Panc1 (cell line): Measurements from ENCODE around the gene SLC22A7. TPM values are rescaled to one million over a fixed set of nuclear protein-coding genes. Genes with fewer than 3 reads are reported as not detected.

Source experiments
- ATAC-seq: fragments of 200-7000 bp; cut with Tn5 transposase; 2 replicates; pipeline ENCODE4 v1.9.1; 2020; ENCODE audit warnings: mild to moderate bottlenecking, moderate library complexity
- BruUV-seq: library from RNA; stranded (reverse); fragments of 400-500 nt; replicated peaks from 2 replicates; lab custom pipeline; 2021; lab: Mats Ljungman, UMichigan
- CTCF ChIA-PET: fragments of 300-600 bp; sonication (Branson Sonifier 250); formaldehyde crosslinking; loops from one replicate; lab custom pipeline; 2022; ENCODE audit warnings: antibody characterized with exemption; lab: Charles Lee
- POLR2A ChIA-PET: fragments of 300-600 bp; sonication (Branson Sonifier 250); formaldehyde crosslinking; loops from one replicate; lab custom pipeline; 2022; ENCODE audit warnings: antibody characterized with exemption; lab: Charles Lee
- DNase-seq: peaks from one replicate; pipeline ENCODE4 v3.0.0-alpha.2; 2010; ENCODE audit warnings: low read depth, low spot score
- H3K27ac ChIP-seq: 2 replicates; pipeline ENCODE4 v1.5.1; 2011; ENCODE audit warnings: mild to moderate bottlenecking, low read length, inconsistent platforms
- H3K27me3 ChIP-seq: fragments of 200-500 bp; sonication (Bioruptor generic); 2 replicates; pipeline ENCODE4 v1.6.0; 2014; ENCODE audit warnings: low read length, inconsistent platforms; ENCODE audit not compliant: control insufficient read depth, insufficient read depth
- H3K36me3 ChIP-seq: fragments of 200-500 bp; sonication (Bioruptor generic); 2 replicates; pipeline ENCODE4 v1.5.1; 2014; ENCODE audit warnings: inconsistent platforms, mild to moderate bottlenecking, low read length, moderate library complexity; ENCODE audit not compliant: control insufficient read depth, insufficient read depth
- H3K4me1 ChIP-seq: 2 replicates; pipeline ENCODE4 v1.5.1; 2011; ENCODE audit warnings: inconsistent platforms, mild to moderate bottlenecking, low read length, moderate library complexity; ENCODE audit not compliant: control insufficient read depth, insufficient read depth
- H3K4me3 ChIP-seq, 2 experiments: 2 replicates each; pipeline ENCODE4 v1.5.1; 2011 to 2012; ENCODE audit warnings: low read depth in 2 of 2, low read length in 2 of 2, mild to moderate bottlenecking in 2 of 2, inconsistent platforms in 1 of 2, moderate library complexity in 1 of 2
- H3K9me3 ChIP-seq: fragments of 200-500 bp; sonication (Bioruptor generic); 2 replicates; pipeline ENCODE4 v1.5.1; 2014; ENCODE audit warnings: low read depth, mild to moderate bottlenecking, inconsistent platforms, low read length, moderate library complexity; ENCODE audit not compliant: control insufficient read depth, insufficient read depth
- POLR2AphosphoS5 ChIP-seq: IDR thresholded peaks from 2 replicates; pipeline ENCODE4 v1.6.1; 2012; ENCODE audit warnings: mild to moderate bottlenecking, low read depth, low read length, moderate library complexity
- SIN3A ChIP-seq: IDR thresholded peaks from 2 replicates; pipeline ENCODE4 v1.6.1; 2012; ENCODE audit warnings: low read depth, mild to moderate bottlenecking, low read length, moderate library complexity, borderline replicate concordance; ENCODE audit not compliant: insufficient read depth
- TCF7L2 ChIP-seq: IDR thresholded peaks from 2 replicates; pipeline ENCODE4 v1.6.1; 2011; ENCODE audit warnings: mild to moderate bottlenecking, low read depth, low read length, inconsistent platforms
- in situ Hi-C: cut with HindIII; loops from 2 replicates; pipeline ENCODE4 v1.10.0; 2016; ENCODE audit warnings: low sequenced_read_pairs, low pct_unique_long_range_greater_than_20kb
- intact Hi-C: fragments of 100-400 bp; cut with micrococcal nuclease; formaldehyde crosslinking; loops from one replicate; pipeline ENCODE4 v1.10.0; 2022; ENCODE audit not compliant: unreplicated experiment
- total RNA-seq: library from RNA; stranded (reverse); gene quantifications from one replicate; pipeline ENCODE4 v1.2.1, GENCODE V29; 2021; ENCODE audit not compliant: unreplicated experiment
- TF ChIP-seq, protein P1 (sequence below): fragments of 450-650 bp; IDR thresholded peaks from 2 replicates; pipeline ENCODE4 v1.5.1; 2017; ENCODE audit warnings: mild to moderate bottlenecking
- TF ChIP-seq, protein P2 (sequence below), 2 experiments: IDR thresholded peaks; 2 replicates each; pipeline ENCODE4 v1.6.1; 2011 to 2012; ENCODE audit warnings: low read depth in 2 of 2, control low read depth in 1 of 2, low read length in 1 of 2, mild to moderate bottlenecking in 1 of 2, moderate library complexity in 1 of 2; ENCODE audit not compliant: insufficient read depth in 1 of 2

The SLC22A7 gene
- total RNA-seq, 1 experiment from 2014 or later = not detected

DNA sequence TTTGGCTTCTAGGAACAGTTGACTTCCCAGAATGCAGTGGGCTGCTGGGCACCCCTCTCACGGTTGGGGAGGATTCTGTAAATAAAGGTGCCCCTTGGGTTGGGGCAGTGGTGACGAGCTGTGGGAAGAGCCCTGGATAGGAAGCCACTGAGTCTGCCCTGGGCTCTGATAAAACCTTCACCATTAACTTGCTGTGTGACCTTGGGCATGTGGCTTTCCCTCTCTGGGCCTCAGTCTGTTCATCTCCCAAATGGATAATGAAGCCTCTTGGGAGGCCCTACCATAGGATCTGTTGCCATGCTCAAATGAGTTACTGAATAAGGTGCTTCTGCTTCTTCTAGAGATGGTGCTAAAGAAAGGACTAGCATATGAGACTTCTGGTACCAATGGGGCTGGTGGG, 6.8 kb downstream of the SLC22A7 start:
- no peak for ATAC-seq
- POLR2A ChIA-PET = no interaction called here
- H3K36me3 ChIP-seq = no peaks in the 10 kb centered on the region
- CTCF ChIA-PET = no interaction called here
- in situ Hi-C loops (no loop called here), intact Hi-C loops (no loop called here)
- no peak overlapping the region for H3K4me3 ChIP-seq
- H3K9me3 ChIP-seq = no peaks in the 10 kb centered on the region
- H3K27me3 ChIP-seq = peaks cover 2% of the 10 kb centered on the region; the same call in 1 of the 2 replicates
- H3K4me1 ChIP-seq = no peaks in the 10 kb centered on the region
- H3K27ac ChIP-seq = no peak overlapping the region
- TF ChIP-seq SIN3A (no peak), TCF7L2 (no peak), POLR2AphosphoS5 (no peak)
- TF ChIP-seq, protein P1, sequence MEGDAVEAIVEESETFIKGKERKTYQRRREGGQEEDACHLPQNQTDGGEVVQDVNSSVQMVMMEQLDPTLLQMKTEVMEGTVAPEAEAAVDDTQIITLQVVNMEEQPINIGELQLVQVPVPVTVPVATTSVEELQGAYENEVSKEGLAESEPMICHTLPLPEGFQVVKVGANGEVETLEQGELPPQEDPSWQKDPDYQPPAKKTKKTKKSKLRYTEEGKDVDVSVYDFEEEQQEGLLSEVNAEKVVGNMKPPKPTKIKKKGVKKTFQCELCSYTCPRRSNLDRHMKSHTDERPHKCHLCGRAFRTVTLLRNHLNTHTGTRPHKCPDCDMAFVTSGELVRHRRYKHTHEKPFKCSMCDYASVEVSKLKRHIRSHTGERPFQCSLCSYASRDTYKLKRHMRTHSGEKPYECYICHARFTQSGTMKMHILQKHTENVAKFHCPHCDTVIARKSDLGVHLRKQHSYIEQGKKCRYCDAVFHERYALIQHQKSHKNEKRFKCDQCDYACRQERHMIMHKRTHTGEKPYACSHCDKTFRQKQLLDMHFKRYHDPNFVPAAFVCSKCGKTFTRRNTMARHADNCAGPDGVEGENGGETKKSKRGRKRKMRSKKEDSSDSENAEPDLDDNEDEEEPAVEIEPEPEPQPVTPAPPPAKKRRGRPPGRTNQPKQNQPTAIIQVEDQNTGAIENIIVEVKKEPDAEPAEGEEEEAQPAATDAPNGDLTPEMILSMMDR = no peak
- TF ChIP-seq, protein P2, sequence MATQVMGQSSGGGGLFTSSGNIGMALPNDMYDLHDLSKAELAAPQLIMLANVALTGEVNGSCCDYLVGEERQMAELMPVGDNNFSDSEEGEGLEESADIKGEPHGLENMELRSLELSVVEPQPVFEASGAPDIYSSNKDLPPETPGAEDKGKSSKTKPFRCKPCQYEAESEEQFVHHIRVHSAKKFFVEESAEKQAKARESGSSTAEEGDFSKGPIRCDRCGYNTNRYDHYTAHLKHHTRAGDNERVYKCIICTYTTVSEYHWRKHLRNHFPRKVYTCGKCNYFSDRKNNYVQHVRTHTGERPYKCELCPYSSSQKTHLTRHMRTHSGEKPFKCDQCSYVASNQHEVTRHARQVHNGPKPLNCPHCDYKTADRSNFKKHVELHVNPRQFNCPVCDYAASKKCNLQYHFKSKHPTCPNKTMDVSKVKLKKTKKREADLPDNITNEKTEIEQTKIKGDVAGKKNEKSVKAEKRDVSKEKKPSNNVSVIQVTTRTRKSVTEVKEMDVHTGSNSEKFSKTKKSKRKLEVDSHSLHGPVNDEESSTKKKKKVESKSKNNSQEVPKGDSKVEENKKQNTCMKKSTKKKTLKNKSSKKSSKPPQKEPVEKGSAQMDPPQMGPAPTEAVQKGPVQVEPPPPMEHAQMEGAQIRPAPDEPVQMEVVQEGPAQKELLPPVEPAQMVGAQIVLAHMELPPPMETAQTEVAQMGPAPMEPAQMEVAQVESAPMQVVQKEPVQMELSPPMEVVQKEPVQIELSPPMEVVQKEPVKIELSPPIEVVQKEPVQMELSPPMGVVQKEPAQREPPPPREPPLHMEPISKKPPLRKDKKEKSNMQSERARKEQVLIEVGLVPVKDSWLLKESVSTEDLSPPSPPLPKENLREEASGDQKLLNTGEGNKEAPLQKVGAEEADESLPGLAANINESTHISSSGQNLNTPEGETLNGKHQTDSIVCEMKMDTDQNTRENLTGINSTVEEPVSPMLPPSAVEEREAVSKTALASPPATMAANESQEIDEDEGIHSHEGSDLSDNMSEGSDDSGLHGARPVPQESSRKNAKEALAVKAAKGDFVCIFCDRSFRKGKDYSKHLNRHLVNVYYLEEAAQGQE (IDR thresholded peaks at IDR 0.05; ENCODE audit: insufficient read depth in 1 of 2, low read depth in 2 of 2, low read length in 1 of 2) = no peak
- DNase-seq = no peak
- BruUV-seq = no TSS peak

DNA sequence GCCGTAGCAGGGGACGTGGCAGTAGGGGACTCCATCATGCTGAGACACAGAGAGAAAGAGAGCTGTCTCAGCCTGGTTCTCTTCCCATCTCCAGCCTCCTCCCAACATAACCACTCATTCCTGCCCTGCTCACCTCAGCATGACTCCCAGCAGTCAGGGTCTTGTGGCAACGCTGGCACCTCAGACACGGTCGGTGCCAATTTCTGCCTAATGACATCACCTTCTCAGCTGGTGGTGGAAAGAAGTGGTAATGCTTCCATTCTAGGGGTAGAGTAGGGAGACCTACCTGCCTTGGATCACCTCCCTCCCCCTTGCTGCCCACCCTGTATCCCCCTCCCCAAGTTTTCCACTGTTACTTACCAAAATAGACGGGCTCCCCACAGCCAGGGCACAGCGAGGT, 8.0 kb downstream of the SLC22A7 start:
- Histone ChIP-seq H3K27ac (no peak overlapping the region), H3K9me3 (no peaks in the 10 kb centered on the region), H3K4me3 (no peak overlapping the region), H3K27me3 (peaks cover 2% of the 10 kb centered on the region; the same call in 1 of the 2 replicates), H3K36me3 (no peaks in the 10 kb centered on the region), H3K4me1 (no peaks in the 10 kb centered on the region)
- intact Hi-C loops = no loop called here
- POLR2A ChIA-PET = no interaction called here
- BruUV-seq = no TSS peak
- in situ Hi-C loops = no loop called here
- ATAC-seq (no peak), DNase-seq (no peak)
- no peak for TF ChIP-seq SIN3A
- TF ChIP-seq, protein P1 = no peak
- no peak for TF ChIP-seq TCF7L2
- no peak for TF ChIP-seq POLR2AphosphoS5
- TF ChIP-seq, protein P2 (IDR thresholded peaks at IDR 0.05; ENCODE audit: insufficient read depth in 1 of 2, low read depth in 2 of 2, low read length in 1 of 2) = no peak
- CTCF ChIA-PET = interaction anchor here (1.2 kb wide), 1 partner anchor 42 kb away, joined by 3 read pairs; no protein-coding TSS in a partner anchor
